Activated CD8-positive, alpha-beta T cell treated with anti-CD3 and anti-CD28 coated beads for 36 hours (primary cell): Measurements from ENCODE around the gene CDC14A. TPM values are rescaled to one million over a fixed set of nuclear protein-coding genes. Genes with fewer than 3 reads are reported as not detected.

ENCODE experiments used
- ATAC-seq: fragments of 200-7000 bp; cut with Tn5 transposase; one replicate; pipeline ENCODE4 v1.10.0; 2021; ENCODE audit warnings: mild to moderate bottlenecking, moderate library complexity
- CTCF ChIA-PET: fragments of 350-600 bp; sonication (Branson Sonifier 250); formaldehyde crosslinking; loops from one replicate; lab custom pipeline; 2021; ENCODE audit warnings: antibody characterized with exemption; lab: Charles Lee
- POLR2A ChIA-PET: fragments of 350-600 bp; sonication (Branson Sonifier 250); formaldehyde crosslinking; loops from one replicate; lab custom pipeline; 2021; ENCODE audit warnings: antibody characterized with exemption; lab: Charles Lee
- DNase-seq: peaks from one replicate; pipeline ENCODE4 v3.0.0-alpha.2; 2020
- H3K27ac Mint-ChIP-seq: one replicate; pipeline ENCODE4 v1.8.0; 2021; ENCODE audit warnings: mild to moderate bottlenecking, mixed read lengths
- H3K27me3 Mint-ChIP-seq: one replicate; pipeline ENCODE4 v1.8.0; 2021; ENCODE audit warnings: mixed read lengths
- H3K36me3 Mint-ChIP-seq: one replicate; pipeline ENCODE4 v1.8.0; 2021; ENCODE audit warnings: low read depth, mixed read lengths
- H3K4me1 Mint-ChIP-seq: one replicate; pipeline ENCODE4 v1.8.0; 2021; ENCODE audit warnings: low read depth, mixed read lengths
- H3K4me3 Mint-ChIP-seq: one replicate; pipeline ENCODE4 v1.8.0; 2021; ENCODE audit warnings: mild to moderate bottlenecking, moderate library complexity, mixed read lengths
- H3K9me3 Mint-ChIP-seq: one replicate; pipeline ENCODE4 v1.8.0; 2021; ENCODE audit warnings: mixed read lengths
- intact Hi-C: fragments of 100-400 bp; cut with micrococcal nuclease; formaldehyde crosslinking; loops from one replicate; pipeline ENCODE4 v1.10.0; 2022
- total RNA-seq, 2 experiments: library from RNA; stranded (reverse); gene quantifications; one replicate each; pipeline ENCODE4 v1.2.3, GENCODE V29; 2021
- TF ChIP-seq, protein P1 (sequence below): fragments of 200-600 bp; IDR thresholded peaks from one replicate; pipeline ENCODE4 v1.8.0; 2022; ENCODE audit warnings: antibody characterized with exemption, mild to moderate bottlenecking

Gene CDC14A
- total RNA-seq, 2 experiments from 2014 or later: 14.3 to 17.2 TPM

DNA sequence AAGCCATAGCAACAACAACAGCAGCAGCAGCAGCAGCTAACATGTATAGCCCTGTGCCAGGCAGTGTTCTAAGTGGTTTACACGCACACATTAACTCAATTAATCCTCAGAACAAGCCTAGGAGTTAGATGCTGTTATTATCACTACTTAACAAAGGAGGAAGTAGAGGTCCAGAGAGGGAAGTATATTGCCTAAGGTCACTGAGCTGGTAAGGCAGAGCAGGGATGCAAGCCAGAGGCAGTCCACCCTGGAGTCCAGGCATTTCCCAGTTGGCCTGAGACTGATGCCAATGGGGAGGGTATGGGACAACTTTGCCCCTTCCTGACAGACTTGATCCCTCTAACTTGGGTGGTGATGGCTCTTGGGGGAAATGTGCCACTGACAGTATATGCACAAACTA lies 6.8 kb downstream of the CDC14A start:
- peaks cover 60% of the 10 kb centered on the region for H3K36me3 Mint-ChIP-seq
- H3K4me1 Mint-ChIP-seq: peaks cover 81% of the 10 kb centered on the region
- H3K27ac Mint-ChIP-seq: peak overlapping the region; percentile 23
- ChIA-PET POLR2A (no interaction called here), CTCF (interaction anchor here (1.0 to 3.0 kb wide), 14 partner anchors 7 to 102 kb away, joined by 3 to 26 read pairs (median 6); no protein-coding TSS in a partner anchor)
- TF ChIP-seq, protein P1, sequence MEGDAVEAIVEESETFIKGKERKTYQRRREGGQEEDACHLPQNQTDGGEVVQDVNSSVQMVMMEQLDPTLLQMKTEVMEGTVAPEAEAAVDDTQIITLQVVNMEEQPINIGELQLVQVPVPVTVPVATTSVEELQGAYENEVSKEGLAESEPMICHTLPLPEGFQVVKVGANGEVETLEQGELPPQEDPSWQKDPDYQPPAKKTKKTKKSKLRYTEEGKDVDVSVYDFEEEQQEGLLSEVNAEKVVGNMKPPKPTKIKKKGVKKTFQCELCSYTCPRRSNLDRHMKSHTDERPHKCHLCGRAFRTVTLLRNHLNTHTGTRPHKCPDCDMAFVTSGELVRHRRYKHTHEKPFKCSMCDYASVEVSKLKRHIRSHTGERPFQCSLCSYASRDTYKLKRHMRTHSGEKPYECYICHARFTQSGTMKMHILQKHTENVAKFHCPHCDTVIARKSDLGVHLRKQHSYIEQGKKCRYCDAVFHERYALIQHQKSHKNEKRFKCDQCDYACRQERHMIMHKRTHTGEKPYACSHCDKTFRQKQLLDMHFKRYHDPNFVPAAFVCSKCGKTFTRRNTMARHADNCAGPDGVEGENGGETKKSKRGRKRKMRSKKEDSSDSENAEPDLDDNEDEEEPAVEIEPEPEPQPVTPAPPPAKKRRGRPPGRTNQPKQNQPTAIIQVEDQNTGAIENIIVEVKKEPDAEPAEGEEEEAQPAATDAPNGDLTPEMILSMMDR: no peak
- no peaks in the 10 kb centered on the region for H3K27me3 Mint-ChIP-seq
- DNase-seq (no peak), ATAC-seq (no peak)
- no peaks in the 10 kb centered on the region for H3K9me3 Mint-ChIP-seq
- intact Hi-C loops: loop anchor here (10.0 kb wide), 2 partner anchors 224 to 554 kb away; partner anchors contain the start of genes SASS6 and TRMT13
- peak overlapping the region; percentile 9 for H3K4me3 Mint-ChIP-seq

DNA sequence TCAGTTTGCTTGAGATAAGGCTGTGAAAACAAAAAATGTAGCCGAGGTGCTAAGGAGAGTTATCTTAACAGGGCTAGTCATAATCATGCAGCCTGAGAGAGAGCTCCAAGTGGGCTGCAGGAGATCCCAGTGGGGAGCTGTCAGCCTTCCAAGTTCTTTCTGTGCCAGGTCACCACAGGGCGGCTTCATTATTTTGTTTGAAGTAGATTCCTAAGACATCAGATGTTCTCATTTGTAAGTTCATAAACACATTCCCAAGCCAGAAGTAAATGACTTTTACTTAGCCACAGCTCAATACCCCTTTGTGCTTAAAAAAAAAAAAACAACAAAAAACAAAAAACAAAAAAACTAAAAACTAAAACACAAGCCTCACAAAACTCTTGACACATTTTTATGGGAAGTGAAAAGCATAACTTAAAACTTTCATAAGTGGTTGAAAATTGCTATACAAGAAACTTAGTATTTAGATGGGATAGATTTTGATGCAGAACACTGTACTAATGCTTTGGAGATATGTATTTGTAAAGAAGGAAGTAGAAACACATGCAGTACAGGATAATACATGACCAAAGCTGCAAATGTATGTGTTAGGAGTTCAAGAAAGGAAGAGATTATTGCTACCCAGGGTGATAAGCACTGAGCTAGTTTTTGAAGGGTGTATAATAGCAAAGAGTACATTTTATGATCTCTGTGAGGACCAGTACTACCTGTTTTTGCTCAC lies 8.6 kb downstream of the CDC14A start:
- Mint-ChIP-seq H3K36me3 (peaks cover 61% of the 10 kb centered on the region), H3K27me3 (no peaks in the 10 kb centered on the region), H3K9me3 (no peaks in the 10 kb centered on the region), H3K4me3 (no peak overlapping the region), H3K27ac (peak overlapping the region; percentile 58), H3K4me1 (peaks cover 80% of the 10 kb centered on the region)
- POLR2A ChIA-PET: no interaction called here
- DNase-seq (no peak), ATAC-seq (no peak)
- CTCF ChIA-PET: interaction anchor here (0.6 to 1.5 kb wide), 2 partner anchors 15 to 508 kb away, joined by 3 read pairs; no protein-coding TSS in a partner anchor
- intact Hi-C loops: no loop called here
- TF ChIP-seq, protein P1: no peak

DNA sequence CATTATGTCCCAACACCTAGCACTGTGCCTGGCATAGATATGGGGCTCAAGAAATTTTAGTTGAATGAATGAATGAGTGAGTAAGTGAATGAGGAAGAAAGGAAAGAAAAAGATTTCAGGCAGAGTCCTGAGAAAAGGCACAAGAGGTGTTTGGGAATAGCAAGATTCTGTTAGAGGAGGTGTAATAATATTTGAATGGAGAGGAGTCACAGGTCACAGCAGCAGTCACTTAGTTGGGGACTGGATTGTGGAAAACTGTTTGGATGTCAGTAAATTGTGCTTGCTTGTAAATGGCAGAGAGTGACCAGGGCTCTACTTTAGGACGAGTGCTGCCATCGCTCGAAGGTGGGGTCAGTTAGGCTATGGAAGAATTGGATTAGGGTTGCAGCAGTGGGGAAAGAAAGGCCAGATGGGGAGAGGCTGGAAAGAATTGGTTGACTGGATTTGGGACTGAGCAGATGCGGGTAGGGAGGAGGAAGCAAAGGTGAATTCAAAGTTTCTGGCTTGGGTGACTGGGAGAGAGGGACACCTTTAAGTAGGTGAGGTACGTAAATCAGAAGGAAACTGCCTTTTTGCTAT lies 9.3 kb downstream of the CDC14A start:
- Mint-ChIP-seq H3K27me3 (no peaks in the 10 kb centered on the region), H3K4me1 (peaks cover 81% of the 10 kb centered on the region), H3K27ac (peak overlapping the region; percentile 58), H3K9me3 (no peaks in the 10 kb centered on the region), H3K4me3 (no peak overlapping the region), H3K36me3 (peaks cover 58% of the 10 kb centered on the region)
- ATAC-seq: no peak
- ChIA-PET POLR2A (no interaction called here), CTCF (no interaction called here)
- DNase-seq: no peak
- intact Hi-C loops: no loop called here
- TF ChIP-seq, protein P1: no peak

DNA sequence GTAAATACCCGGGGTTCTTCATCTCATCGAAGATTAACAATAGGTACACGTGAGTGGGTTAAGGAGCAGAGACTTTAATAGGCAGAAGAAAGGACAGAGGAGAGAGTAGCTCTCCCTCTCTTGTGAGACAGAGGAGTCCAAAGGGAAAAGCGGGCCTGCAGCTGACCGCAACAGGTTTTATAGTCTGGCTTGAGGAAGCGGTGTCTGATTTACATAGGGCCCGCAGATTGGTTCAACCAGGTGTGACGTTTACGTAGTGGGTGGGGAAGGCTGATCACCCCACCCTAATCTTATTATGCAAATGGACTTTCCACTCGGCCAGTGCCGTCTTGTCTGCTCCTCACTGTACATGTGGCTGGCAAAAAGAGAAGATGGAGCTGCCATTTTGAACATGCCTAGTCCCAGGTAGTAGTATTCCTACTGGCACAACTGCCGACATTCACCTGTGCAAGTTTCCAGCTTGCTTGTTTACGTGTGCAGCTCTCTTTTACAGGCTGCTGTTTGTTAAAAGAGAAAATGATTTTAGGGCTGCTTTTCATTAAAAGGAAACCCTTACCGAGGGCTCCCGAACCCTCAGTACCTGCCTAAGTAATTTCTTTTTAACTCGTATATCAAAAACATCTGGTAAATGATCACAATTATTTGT lies 10.6 kb downstream of the CDC14A start:
- ATAC-seq (no peak), DNase-seq (peak; percentile 28)
- Mint-ChIP-seq H3K27ac (peak overlapping the region; percentile 52), H3K27me3 (no peaks in the 10 kb centered on the region), H3K9me3 (no peaks in the 10 kb centered on the region), H3K4me3 (no peak overlapping the region), H3K36me3 (peaks cover 61% of the 10 kb centered on the region), H3K4me1 (peaks cover 78% of the 10 kb centered on the region)
- intact Hi-C loops: no loop called here
- CTCF ChIA-PET: interaction anchor here (1.0 to 1.6 kb wide), 2 partner anchors 9 to 96 kb away, joined by 4 to 5 read pairs; no protein-coding TSS in a partner anchor
- TF ChIP-seq, protein P1: no peak
- POLR2A ChIA-PET: interaction anchor here (0.7 to 1.6 kb wide), 2 partner anchors 9 to 86 kb away, joined by 3 to 7 read pairs; no protein-coding TSS in a partner anchor
